Liver (tissue), 3 donors: ENCODE measurements around the gene MAPK4.

Experiments
- FOXA1 ChIP-seq: IDR thresholded peaks from 2 replicates; pipeline ENCODE4 v1.6.1; 2016; ENCODE audit warnings: antibody characterized with exemption
- GABPA ChIP-seq, 2 donors: IDR thresholded peaks in 1 of 2; conservative IDR thresholded peaks in 1 of 2; 2 replicates each; pipeline ENCODE4 v1.6.1; 2016; ENCODE audit warnings: antibody characterized with exemption in 2 of 2, mild to moderate bottlenecking in 1 of 2, moderate library complexity in 1 of 2
- RAD21 ChIP-seq, 2 donors: IDR thresholded peaks; 2 replicates each; pipeline ENCODE4 v1.6.1; 2016; ENCODE audit warnings: antibody characterized with exemption in 2 of 2, mild to moderate bottlenecking in 2 of 2
- RXRA ChIP-seq, 2 donors: IDR thresholded peaks; 2 replicates each; pipeline ENCODE4 v1.6.1; 2017 to 2018; ENCODE audit warnings: antibody characterized with exemption in 2 of 2, mild to moderate bottlenecking in 1 of 2
- SP1 ChIP-seq: IDR thresholded peaks from 2 replicates; pipeline ENCODE4 v1.6.1; 2018; ENCODE audit warnings: antibody characterized with exemption, mild to moderate bottlenecking
- YY1 ChIP-seq: IDR thresholded peaks from 2 replicates; pipeline ENCODE4 v1.6.1; 2016; ENCODE audit warnings: antibody characterized with exemption, mild to moderate bottlenecking
- TF ChIP-seq, protein P1 (sequence below): fragments of 150-350 bp; IDR thresholded peaks from 2 replicates; pipeline ENCODE4 v1.5.1; 2017; ENCODE audit warnings: improper control_type of control experiment, low read depth, low read length; ENCODE audit not compliant: missing input control
- TF ChIP-seq, protein P2 (sequence below): IDR thresholded peaks from 2 replicates; pipeline ENCODE4 v1.6.1; 2016; ENCODE audit warnings: antibody characterized with exemption
- TF ChIP-seq, protein P3 (sequence below): IDR thresholded peaks from 2 replicates; pipeline ENCODE4 v1.6.1; 2016; ENCODE audit warnings: antibody characterized with exemption, mild to moderate bottlenecking
- TF ChIP-seq, protein P4 (sequence below): IDR thresholded peaks from 2 replicates; pipeline ENCODE4 v1.6.1; 2016; ENCODE audit warnings: antibody characterized with exemption
- donor health status: healthy.
- donor health status: healthy.

- TF ChIP-seq, protein P1, sequence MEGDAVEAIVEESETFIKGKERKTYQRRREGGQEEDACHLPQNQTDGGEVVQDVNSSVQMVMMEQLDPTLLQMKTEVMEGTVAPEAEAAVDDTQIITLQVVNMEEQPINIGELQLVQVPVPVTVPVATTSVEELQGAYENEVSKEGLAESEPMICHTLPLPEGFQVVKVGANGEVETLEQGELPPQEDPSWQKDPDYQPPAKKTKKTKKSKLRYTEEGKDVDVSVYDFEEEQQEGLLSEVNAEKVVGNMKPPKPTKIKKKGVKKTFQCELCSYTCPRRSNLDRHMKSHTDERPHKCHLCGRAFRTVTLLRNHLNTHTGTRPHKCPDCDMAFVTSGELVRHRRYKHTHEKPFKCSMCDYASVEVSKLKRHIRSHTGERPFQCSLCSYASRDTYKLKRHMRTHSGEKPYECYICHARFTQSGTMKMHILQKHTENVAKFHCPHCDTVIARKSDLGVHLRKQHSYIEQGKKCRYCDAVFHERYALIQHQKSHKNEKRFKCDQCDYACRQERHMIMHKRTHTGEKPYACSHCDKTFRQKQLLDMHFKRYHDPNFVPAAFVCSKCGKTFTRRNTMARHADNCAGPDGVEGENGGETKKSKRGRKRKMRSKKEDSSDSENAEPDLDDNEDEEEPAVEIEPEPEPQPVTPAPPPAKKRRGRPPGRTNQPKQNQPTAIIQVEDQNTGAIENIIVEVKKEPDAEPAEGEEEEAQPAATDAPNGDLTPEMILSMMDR: no peak
- TF ChIP-seq, protein P2, sequence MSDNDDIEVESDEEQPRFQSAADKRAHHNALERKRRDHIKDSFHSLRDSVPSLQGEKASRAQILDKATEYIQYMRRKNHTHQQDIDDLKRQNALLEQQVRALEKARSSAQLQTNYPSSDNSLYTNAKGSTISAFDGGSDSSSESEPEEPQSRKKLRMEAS: no peak
- TF ChIP-seq SP1 (no peak), RAD21 (IDR thresholded peaks at IDR 0.05) (no peak), YY1 (no peak), FOXA1 (no peak), GABPA (IDR thresholded peaks at IDR 0.05 in 1 of 2, conservative IDR thresholded peaks at IDR 0.05 in 1 of 2) (no peak), RXRA (IDR thresholded peaks at IDR 0.05) (no peak)
- TF ChIP-seq, protein P3, sequence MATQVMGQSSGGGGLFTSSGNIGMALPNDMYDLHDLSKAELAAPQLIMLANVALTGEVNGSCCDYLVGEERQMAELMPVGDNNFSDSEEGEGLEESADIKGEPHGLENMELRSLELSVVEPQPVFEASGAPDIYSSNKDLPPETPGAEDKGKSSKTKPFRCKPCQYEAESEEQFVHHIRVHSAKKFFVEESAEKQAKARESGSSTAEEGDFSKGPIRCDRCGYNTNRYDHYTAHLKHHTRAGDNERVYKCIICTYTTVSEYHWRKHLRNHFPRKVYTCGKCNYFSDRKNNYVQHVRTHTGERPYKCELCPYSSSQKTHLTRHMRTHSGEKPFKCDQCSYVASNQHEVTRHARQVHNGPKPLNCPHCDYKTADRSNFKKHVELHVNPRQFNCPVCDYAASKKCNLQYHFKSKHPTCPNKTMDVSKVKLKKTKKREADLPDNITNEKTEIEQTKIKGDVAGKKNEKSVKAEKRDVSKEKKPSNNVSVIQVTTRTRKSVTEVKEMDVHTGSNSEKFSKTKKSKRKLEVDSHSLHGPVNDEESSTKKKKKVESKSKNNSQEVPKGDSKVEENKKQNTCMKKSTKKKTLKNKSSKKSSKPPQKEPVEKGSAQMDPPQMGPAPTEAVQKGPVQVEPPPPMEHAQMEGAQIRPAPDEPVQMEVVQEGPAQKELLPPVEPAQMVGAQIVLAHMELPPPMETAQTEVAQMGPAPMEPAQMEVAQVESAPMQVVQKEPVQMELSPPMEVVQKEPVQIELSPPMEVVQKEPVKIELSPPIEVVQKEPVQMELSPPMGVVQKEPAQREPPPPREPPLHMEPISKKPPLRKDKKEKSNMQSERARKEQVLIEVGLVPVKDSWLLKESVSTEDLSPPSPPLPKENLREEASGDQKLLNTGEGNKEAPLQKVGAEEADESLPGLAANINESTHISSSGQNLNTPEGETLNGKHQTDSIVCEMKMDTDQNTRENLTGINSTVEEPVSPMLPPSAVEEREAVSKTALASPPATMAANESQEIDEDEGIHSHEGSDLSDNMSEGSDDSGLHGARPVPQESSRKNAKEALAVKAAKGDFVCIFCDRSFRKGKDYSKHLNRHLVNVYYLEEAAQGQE: no peak
- TF ChIP-seq, protein P4, sequence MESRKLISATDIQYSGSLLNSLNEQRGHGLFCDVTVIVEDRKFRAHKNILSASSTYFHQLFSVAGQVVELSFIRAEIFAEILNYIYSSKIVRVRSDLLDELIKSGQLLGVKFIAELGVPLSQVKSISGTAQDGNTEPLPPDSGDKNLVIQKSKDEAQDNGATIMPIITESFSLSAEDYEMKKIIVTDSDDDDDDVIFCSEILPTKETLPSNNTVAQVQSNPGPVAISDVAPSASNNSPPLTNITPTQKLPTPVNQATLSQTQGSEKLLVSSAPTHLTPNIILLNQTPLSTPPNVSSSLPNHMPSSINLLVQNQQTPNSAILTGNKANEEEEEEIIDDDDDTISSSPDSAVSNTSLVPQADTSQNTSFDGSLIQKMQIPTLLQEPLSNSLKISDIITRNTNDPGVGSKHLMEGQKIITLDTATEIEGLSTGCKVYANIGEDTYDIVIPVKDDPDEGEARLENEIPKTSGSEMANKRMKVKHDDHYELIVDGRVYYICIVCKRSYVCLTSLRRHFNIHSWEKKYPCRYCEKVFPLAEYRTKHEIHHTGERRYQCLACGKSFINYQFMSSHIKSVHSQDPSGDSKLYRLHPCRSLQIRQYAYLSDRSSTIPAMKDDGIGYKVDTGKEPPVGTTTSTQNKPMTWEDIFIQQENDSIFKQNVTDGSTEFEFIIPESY: no peak
Measured at GRCh38 chr18:50611529-50611941, 51.6 kb downstream of the MAPK4 start.
